Prostate gland (tissue), 2 donors: ENCODE results near the gene SMYD1. TPM values are rescaled to one million over a fixed set of nuclear protein-coding genes. Genes with fewer than 3 reads are reported as not detected.

Experiments used
- DNase-seq: peaks from one replicate; pipeline ENCODE4 v3.0.0-alpha.2; 2019; ENCODE audit warnings: low spot score
- H3K27ac ChIP-seq, 2 donors: fragments of 200-600 bp; sonication (generic); 2 replicates each; pipeline ENCODE4 v1.5.1; 2017 to 2019
- H3K27me3 ChIP-seq: fragments of 200-600 bp; sonication (generic); replicated peaks from 2 replicates; pipeline ENCODE4 v1.5.1; 2019; ENCODE audit not compliant: insufficient read depth
- H3K36me3 ChIP-seq, 2 donors: fragments of 200-600 bp; sonication (generic); 1 replicate in 1 of 2; 2 replicates in 1 of 2; pipeline versions ENCODE4 v1.5.1 to v1.8.1; 2017 to 2019
- H3K4me1 ChIP-seq: fragments of 200-600 bp; sonication (generic); replicated peaks from 2 replicates; pipeline ENCODE4 v1.5.1; 2019
- H3K4me3 ChIP-seq, 2 donors: fragments of 200-600 bp; sonication (generic); 2 replicates each; pipeline ENCODE4 v1.5.1; 2017 to 2019
- H3K9me3 ChIP-seq: fragments of 200-600 bp; sonication (generic); 2 replicates; pipeline ENCODE4 v1.5.1; 2017
- CTCF ChIP-seq, 4 experiments: fragments of 200-600 bp in 2 of 4; fragments of 450-650 bp in 2 of 4; sonication (generic) in 2 of 4; IDR thresholded peaks; 1 replicate in 3 of 4; 2 replicates in 1 of 4; pipeline ENCODE4 v1.5.1; 2016 to 2019; ENCODE audit warnings: antibody characterized with exemption in 4 of 4, mild to moderate bottlenecking in 2 of 4, moderate library complexity in 2 of 4
- POLR2A ChIP-seq: fragments of 450-650 bp; IDR thresholded peaks from one replicate; pipeline ENCODE4 v1.6.1; 2016; ENCODE audit warnings: antibody characterized with exemption, mild to moderate bottlenecking
- POLR2AphosphoS5 ChIP-seq: sonication (generic); formaldehyde crosslinking; IDR thresholded peaks from one replicate; pipeline ENCODE4 v1.6.1; 2017; ENCODE audit warnings: antibody characterized with exemption
- WGBS: methylation state at CpG from one replicate; pipeline ENCODE4 v1.1.5; 2018; 5-methylcytosine and 5-hydroxymethylcytosine counted together
- intact Hi-C: fragments of 100-400 bp; cut with DNase I; formaldehyde crosslinking; loops from one replicate; pipeline ENCODE4 v1.14.2; 2022
- total RNA-seq, 2 donors: library from RNA; depleted of rRNA; stranded (reverse); fragments of >200 nt; gene quantifications; one replicate each; pipeline ENCODE4 v1.1.0, GENCODE V29; 2016

The SMYD1 gene
- total RNA-seq, 2 donors from 2014 or later = 2.4 to 3.7 TPM

- no peaks in the 10 kb centered on the region for H3K27me3 ChIP-seq
- TF ChIP-seq POLR2A (no peak), CTCF (IDR thresholded peaks at IDR 0.05) (no peak), POLR2AphosphoS5 (no peak)
- no peaks in the 10 kb centered on the region for H3K4me1 ChIP-seq
- no peak for DNase-seq
- no peaks in the 10 kb centered on the region for H3K36me3 ChIP-seq
- H3K9me3 ChIP-seq = no peaks in the 10 kb centered on the region
- H3K4me3 ChIP-seq = no peak overlapping the region
- no peak overlapping the region for H3K27ac ChIP-seq
- 80% methylated on average over 3 of the region's 3 CpGs for WGBS
- intact Hi-C loops = no loop called here
Measured at GRCh38 chr2:88125344-88125923, 57.8 kb downstream of the SMYD1 start.

GRCh38 chr2:88125924-88126771, 58.5 kb downstream of the SMYD1 start:
- Histone ChIP-seq H3K27ac (no peak overlapping the region), H3K36me3 (no peaks in the 10 kb centered on the region), H3K4me3 (no peak overlapping the region), H3K9me3 (no peaks in the 10 kb centered on the region), H3K27me3 (no peaks in the 10 kb centered on the region), H3K4me1 (no peaks in the 10 kb centered on the region)
- TF ChIP-seq CTCF (IDR thresholded peaks at IDR 0.05) = no peak
- no peak for TF ChIP-seq POLR2AphosphoS5
- TF ChIP-seq POLR2A = no peak
- no peak for DNase-seq
- WGBS = 85% methylated on average over 11 of the region's 11 CpGs
- intact Hi-C loops = no loop called here

GRCh38 chr2:88126772-88127637, 59.4 kb downstream of the SMYD1 start:
- WGBS = 90% methylated on average over 3 of the region's 3 CpGs
- intact Hi-C loops = no loop called here
- H3K27ac ChIP-seq = no peak overlapping the region
- TF ChIP-seq POLR2AphosphoS5 (no peak), CTCF (IDR thresholded peaks at IDR 0.05) (no peak), POLR2A (no peak)
- H3K4me3 ChIP-seq = no peak overlapping the region
- H3K4me1 ChIP-seq = no peaks in the 10 kb centered on the region
- no peaks in the 10 kb centered on the region for H3K27me3 ChIP-seq
- no peak for DNase-seq
- H3K9me3 ChIP-seq = no peaks in the 10 kb centered on the region
- no peaks in the 10 kb centered on the region for H3K36me3 ChIP-seq

GRCh38 chr2:88127638-88127887, 59.9 kb downstream of the SMYD1 start:
- WGBS = 41% methylated on average over 1 of the region's 1 CpG
- intact Hi-C loops = no loop called here
- Histone ChIP-seq H3K36me3 (no peaks in the 10 kb centered on the region), H3K27me3 (no peaks in the 10 kb centered on the region), H3K9me3 (no peaks in the 10 kb centered on the region), H3K4me1 (no peaks in the 10 kb centered on the region), H3K27ac (no peak overlapping the region), H3K4me3 (no peak overlapping the region)
- TF ChIP-seq POLR2AphosphoS5 (no peak), CTCF (IDR thresholded peaks at IDR 0.05) (no peak), POLR2A (no peak)
- DNase-seq = no peak
